Stimulated activated CD8-positive, alpha-beta memory T cell treated with anti-CD3 and anti-CD28 coated beads, Interleukin-7, amount 100 ng/mL, for 48 hours (primary cell): Measurements from ENCODE around the gene ADIG.

Experiments
- DNase-seq, 2 donors: peaks; one replicate each; pipeline ENCODE4 v3.0.0-alpha.2; 2020; ENCODE audit warnings: low read depth in 1 of 2; ENCODE audit errors: extremely low read depth in 1 of 2

Gene ADIG

DNA sequence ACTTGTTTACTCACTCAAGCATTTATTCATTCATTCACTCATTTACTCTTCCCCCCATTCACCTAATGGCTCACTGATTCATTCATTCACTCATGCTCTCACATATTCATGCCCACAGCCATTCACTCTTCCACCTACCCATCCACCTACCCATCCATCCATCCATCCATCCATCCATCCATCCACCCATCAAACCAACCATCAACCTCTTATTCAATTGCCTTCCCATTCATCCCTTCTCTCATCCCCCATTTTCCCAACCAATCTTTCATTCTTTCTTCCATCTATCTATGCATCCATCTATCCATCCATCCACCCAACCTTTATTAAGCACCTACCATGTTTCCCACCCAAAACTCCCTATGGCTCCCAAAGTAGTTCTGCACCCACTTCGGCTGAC, 19.1 kb downstream of the ADIG start:
- DNase-seq = no peak

DNA sequence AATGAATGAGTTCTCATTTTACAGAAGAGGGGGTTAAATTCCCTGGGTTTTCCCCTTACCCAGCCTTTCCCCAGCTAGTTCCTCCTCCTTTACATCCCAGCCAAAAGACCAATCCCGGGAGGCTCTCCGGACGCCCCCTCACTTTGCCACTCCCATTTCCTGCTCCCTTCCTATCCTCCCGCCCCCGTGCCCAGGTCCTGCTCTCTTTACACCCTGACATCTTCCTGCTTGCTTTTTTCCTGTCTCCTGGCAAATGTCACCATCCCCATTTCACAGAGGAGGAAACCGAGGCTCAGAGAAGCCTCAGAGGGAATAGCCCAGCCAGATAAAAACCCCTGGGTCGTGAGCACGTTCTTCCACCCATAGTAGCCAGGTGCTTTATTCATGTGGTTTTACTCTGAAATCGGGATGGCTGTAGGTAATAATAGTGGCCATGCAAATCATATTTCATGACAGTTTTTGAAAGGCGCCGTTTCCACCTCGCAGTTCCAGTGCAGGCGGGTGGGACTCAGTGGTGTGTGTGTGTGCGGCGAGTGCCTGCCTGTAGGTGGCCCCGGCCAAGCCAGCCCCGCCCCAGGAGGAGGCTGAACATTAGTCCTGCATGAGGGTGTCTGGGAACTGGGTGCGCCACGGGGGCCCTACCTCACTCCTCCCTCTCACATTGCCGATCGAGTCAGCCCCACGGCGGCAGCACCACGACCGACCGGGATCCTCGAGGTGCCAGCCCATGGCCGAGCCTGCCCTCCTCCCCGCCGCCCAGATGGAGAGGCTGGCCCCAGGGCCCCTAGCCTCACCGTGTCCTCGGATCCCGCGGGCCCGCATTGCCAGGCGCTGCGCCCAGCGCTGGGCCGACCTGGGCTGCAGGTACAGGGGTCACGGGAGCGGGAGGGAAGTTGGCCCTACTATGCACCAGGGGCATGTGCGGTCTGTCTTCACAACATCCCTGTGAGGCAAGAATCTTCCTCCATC, 20.5 kb downstream of the ADIG start, which contains the start of gene ARHGAP40:
Gene ARHGAP40 (plus strand): TSS at position 594 of the 969 bp plus-strand sequence.
- DNase-seq = peak; percentile 4 to 6

GRCh38 chr20:38602185-38602581, 21.2 kb downstream of the ADIG start:
- DNase-seq = no peak

- no peak for DNase-seq
Observed at GRCh38 chr20:38603286-38603685, 22.3 kb downstream of the ADIG start.

GRCh38 chr20:38604873-38605303, 23.9 kb downstream of the ADIG start:
- no peak for DNase-seq

DNA sequence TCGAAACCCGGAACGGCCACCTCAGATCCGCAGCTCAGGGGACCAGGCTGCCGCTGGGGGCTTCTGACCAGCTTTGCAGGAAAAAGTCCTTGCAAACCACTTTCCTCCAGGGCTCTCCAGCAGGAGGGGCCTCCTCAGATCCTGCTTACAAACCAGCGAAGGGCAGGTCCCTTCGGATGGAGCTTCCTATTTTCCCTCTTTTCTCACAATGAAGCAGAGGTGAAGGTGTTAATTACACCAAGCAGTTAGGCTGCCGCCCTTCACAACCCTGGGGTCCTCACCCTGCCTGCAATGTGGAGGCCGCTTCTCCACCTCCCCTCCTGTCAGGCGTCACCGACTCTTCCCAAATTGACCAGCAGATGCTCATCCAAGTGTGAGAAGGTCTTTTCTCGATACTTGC, 26.4 kb downstream of the ADIG start:
- DNase-seq = no peak

GRCh38 chr20:38608188-38608587, 27.2 kb downstream of the ADIG start:
- no peak for DNase-seq

GRCh38 chr20:38609815-38610214, 28.8 kb downstream of the ADIG start:
- DNase-seq = no peak

DNA sequence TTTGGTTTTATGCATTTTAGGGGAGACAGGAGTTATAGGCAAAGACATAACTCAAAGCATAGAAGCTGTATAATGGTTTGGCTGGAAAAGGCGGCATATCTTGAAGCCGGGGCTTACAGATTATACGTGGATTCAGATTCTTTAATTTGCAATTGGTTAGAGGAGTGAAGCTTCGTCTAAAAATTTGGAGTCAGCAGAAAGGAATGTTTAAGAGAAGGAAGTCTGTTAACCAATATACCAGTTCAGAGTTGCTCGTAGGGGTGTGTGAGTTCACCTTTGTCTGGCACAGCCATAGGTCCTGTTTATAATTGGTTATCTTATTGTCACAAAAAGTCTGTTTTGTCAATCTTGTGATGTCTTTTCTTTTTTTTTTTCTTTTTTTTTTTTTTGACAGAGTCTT, 29.5 kb downstream of the ADIG start:
- DNase-seq = no peak

GRCh38 chr20:38612751-38613515, 31.9 kb downstream of the ADIG start:
- DNase-seq = no peak

GRCh38 chr20:38615283-38615682, 34.3 kb downstream of the ADIG start:
- no peak for DNase-seq

DNA sequence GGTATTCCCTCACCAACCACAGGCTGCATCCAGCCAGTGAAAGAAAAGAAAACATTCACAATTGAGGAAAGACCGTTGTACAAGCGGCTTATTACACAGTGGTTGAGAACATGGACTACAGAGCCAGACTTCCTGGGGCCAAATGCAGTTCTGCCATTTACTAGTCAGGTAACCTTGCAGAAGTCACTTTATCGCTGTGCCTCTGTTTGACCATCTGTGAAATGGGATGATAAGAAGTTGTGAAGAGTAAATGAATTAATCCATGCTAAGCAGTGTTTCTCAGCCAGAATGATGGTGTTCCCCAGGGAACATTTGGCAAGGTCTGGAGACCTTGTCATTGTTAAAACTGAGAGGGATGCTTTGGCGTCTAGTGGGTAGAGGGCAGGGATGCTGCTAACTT, 35.5 kb downstream of the ADIG start:
- DNase-seq = no peak

DNA sequence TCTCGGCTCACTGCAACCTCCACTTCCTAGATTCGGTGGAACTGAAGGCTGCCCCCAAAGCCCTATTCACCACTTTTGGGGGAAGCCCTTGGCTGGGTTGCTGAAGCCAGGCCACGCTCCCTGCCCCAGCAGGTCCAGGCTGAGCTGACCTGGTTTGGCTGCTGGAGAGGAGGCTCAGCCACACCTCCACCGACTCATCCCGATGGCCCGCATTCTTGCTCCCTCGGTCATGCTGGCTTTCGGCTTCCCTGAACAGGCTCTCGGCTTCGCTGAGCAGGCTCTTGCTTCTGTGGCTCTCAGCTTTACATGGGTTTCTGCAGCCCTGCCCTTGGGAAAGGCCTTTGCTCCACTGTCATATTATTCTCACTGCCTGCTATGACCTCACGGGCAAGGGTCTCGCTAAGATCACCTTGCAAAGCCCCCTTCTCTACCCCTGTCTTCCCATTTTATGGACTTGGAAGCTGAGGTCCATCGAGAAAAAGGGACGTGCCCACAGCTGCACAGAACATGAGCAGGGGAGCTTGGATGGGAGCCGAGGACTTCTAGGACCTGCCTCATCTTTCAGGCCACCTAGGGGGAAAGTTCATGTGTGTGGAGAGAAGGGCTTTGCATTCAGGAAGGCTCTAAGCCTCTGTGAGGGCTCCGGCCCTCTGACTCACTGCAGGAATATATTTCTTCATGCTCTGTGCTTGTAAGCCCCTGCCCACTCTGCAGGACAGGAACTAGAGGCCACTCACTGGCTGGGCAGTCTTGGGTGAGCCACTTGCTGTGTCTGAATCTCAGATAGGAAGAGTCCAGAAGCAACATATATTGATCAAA, 36.2 kb downstream of the ADIG start:
- no peak for DNase-seq

GRCh38 chr20:38617830-38618196, 36.8 kb downstream of the ADIG start:
- DNase-seq = no peak

- DNase-seq = no peak
Observed at GRCh38 chr20:38620441-38620840, 39.4 kb downstream of the ADIG start.

GRCh38 chr20:38623061-38623460, 42.1 kb downstream of the ADIG start:
- no peak for DNase-seq

- no peak for DNase-seq
Observed at GRCh38 chr20:38624084-38624483, 43.1 kb downstream of the ADIG start.

- no peak for DNase-seq
Observed at GRCh38 chr20:38625896-38626295, 44.9 kb downstream of the ADIG start.

- DNase-seq = no peak
Observed at GRCh38 chr20:38626921-38627659, 46.1 kb downstream of the ADIG start.
